A673 (cell line): ENCODE measurements around the gene RNF220.

ENCODE experiments used
- EZH2 ChIP-seq: fragments of 200-600 bp; sonication (generic); IDR thresholded peaks from 2 replicates; pipeline ENCODE4 v1.6.1; 2017; ENCODE audit warnings: borderline replicate concordance, low read depth, mild to moderate bottlenecking, mixed read lengths, antibody characterized with exemption, low read length; ENCODE audit not compliant: poor library complexity, severe bottlenecking
- TF ChIP-seq, protein P1 (sequence below): fragments of 300-800, 200-600 bp; sonication (generic); conservative IDR thresholded peaks from 2 replicates; pipeline ENCODE4 v1.5.1; 2017; ENCODE audit warnings: low read depth, mild to moderate bottlenecking, antibody characterized with exemption, low read length, moderate library complexity, mixed read lengths

- TF ChIP-seq, protein P1, sequence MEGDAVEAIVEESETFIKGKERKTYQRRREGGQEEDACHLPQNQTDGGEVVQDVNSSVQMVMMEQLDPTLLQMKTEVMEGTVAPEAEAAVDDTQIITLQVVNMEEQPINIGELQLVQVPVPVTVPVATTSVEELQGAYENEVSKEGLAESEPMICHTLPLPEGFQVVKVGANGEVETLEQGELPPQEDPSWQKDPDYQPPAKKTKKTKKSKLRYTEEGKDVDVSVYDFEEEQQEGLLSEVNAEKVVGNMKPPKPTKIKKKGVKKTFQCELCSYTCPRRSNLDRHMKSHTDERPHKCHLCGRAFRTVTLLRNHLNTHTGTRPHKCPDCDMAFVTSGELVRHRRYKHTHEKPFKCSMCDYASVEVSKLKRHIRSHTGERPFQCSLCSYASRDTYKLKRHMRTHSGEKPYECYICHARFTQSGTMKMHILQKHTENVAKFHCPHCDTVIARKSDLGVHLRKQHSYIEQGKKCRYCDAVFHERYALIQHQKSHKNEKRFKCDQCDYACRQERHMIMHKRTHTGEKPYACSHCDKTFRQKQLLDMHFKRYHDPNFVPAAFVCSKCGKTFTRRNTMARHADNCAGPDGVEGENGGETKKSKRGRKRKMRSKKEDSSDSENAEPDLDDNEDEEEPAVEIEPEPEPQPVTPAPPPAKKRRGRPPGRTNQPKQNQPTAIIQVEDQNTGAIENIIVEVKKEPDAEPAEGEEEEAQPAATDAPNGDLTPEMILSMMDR, result no peak
- no peak for TF ChIP-seq EZH2
These were observed 148.2 kb downstream of the RNF220 start for GRCh38 chr1:44553127-44553758.
